Neural cell (in vitro differentiated cells): ENCODE data around the gene SERGEF. TPM values are rescaled to one million over a fixed set of nuclear protein-coding genes. Genes with fewer than 3 reads are reported as not detected.

ENCODE experiments used
- H2AFZ ChIP-seq: fragments of 200-600, 300-800 bp; sonication (generic), shearing (Covaris generic); 2 replicates; pipeline ENCODE4 v1.6.0; 2014; ENCODE audit warnings: low read depth, mild to moderate bottlenecking, antibody characterized with exemption, low read length, moderate library complexity
- H3F3A ChIP-seq: fragments of 200-600 bp; shearing (Covaris generic); 2 replicates; pipeline ENCODE4 v1.6.1; 2016; ENCODE audit warnings: mild to moderate bottlenecking, moderate library complexity, mixed read lengths, antibody characterized with exemption, low read length; ENCODE audit not compliant: insufficient read depth, poor library complexity, severe bottlenecking
- H3K27ac ChIP-seq: fragments of 200-600, 300-800 bp; sonication (generic), shearing (Covaris generic); 2 replicates; pipeline ENCODE4 v1.5.1; 2014; ENCODE audit warnings: mild to moderate bottlenecking, low read length, moderate library complexity
- H3K27me3 ChIP-seq: fragments of 300-800, 200-600 bp; sonication (generic), shearing (Covaris generic); 2 replicates; pipeline ENCODE4 v1.6.0; 2014; ENCODE audit warnings: mild to moderate bottlenecking, low read depth, low read length, moderate library complexity; ENCODE audit not compliant: insufficient read depth
- H3K36me3 ChIP-seq: fragments of 300-800, 200-600 bp; sonication (generic), shearing (Covaris generic); 2 replicates; pipeline ENCODE4 v1.5.1; 2014; ENCODE audit warnings: mild to moderate bottlenecking, antibody characterized with exemption, low read length, moderate library complexity; ENCODE audit not compliant: insufficient read depth
- H3K4me2 ChIP-seq: fragments of 300-800, 200-600 bp; sonication (generic), shearing (Covaris generic); 2 replicates; pipeline ENCODE4 v1.6.0; 2014; ENCODE audit warnings: mild to moderate bottlenecking, low read length
- H3K4me3 ChIP-seq: fragments of 300-800, 200-600 bp; sonication (generic), shearing (Covaris generic); 2 replicates; pipeline ENCODE4 v1.5.1; 2014; ENCODE audit warnings: mild to moderate bottlenecking, low read length, moderate library complexity
- H3K79me2 ChIP-seq: fragments of 200-600 bp; shearing (Covaris generic); replicated peaks from 2 replicates; pipeline ENCODE4 v1.6.0; 2014; ENCODE audit warnings: mild to moderate bottlenecking, low read length, moderate library complexity; ENCODE audit not compliant: insufficient read depth
- H3K9ac ChIP-seq: fragments of 300-800, 200-600 bp; sonication (generic), shearing (Covaris generic); 2 replicates; pipeline ENCODE4 v1.6.1; 2016; ENCODE audit warnings: mild to moderate bottlenecking, low read length, mixed read lengths
- H3K9me2 ChIP-seq: fragments of 200-600 bp; shearing (Covaris generic); 2 replicates; pipeline ENCODE4 v1.6.1; 2016; ENCODE audit warnings: mild to moderate bottlenecking, low read length, mixed read lengths; ENCODE audit not compliant: insufficient read depth
- H3K9me3 ChIP-seq: fragments of 200-600, 300-800 bp; sonication (generic), shearing (Covaris generic); 2 replicates; pipeline ENCODE4 v1.6.1; 2016; ENCODE audit warnings: mild to moderate bottlenecking, mixed run types, low read length, moderate library complexity, mixed read lengths
- H4K20me1 ChIP-seq: fragments of 200-600 bp; shearing (Covaris generic); 2 replicates; pipeline ENCODE4 v1.6.1; 2016; ENCODE audit warnings: mild to moderate bottlenecking, mixed run types; ENCODE audit not compliant: insufficient read depth
- CTCF ChIP-seq: fragments of 450-650 bp; IDR thresholded peaks from 2 replicates; pipeline ENCODE4 v1.5.1; 2014; ENCODE audit warnings: antibody characterized with exemption, mild to moderate bottlenecking, moderate library complexity; ENCODE audit not compliant: poor library complexity, severe bottlenecking
- EP300 ChIP-seq: fragments of 450-650 bp; conservative IDR thresholded peaks from 2 replicates; pipeline ENCODE4 v1.6.1; 2014; ENCODE audit warnings: antibody characterized with exemption, mild to moderate bottlenecking, moderate library complexity; ENCODE audit not compliant: poor library complexity, severe bottlenecking
- EZH2 ChIP-seq: fragments of 200-600, 300-800 bp; shearing (Covaris generic), sonication (generic); IDR thresholded peaks from 2 replicates; pipeline ENCODE4 v1.6.1; 2014; ENCODE audit warnings: antibody characterized with exemption, low read length, borderline replicate concordance, mild to moderate bottlenecking; ENCODE audit not compliant: insufficient read depth, poor library complexity, severe bottlenecking
- MXI1 ChIP-seq: fragments of 450-650 bp; conservative IDR thresholded peaks from 2 replicates; pipeline ENCODE4 v1.6.1; 2014; ENCODE audit warnings: antibody characterized with exemption, mild to moderate bottlenecking; ENCODE audit not compliant: poor library complexity, severe bottlenecking
- POLR2AphosphoS5 ChIP-seq: IDR thresholded peaks from 2 replicates; pipeline ENCODE4 v1.6.1; 2012
- RAD21 ChIP-seq: fragments of 450-650 bp; conservative IDR thresholded peaks from 2 replicates; pipeline ENCODE4 v1.6.1; 2014; ENCODE audit warnings: antibody characterized with exemption, mild to moderate bottlenecking, moderate library complexity
- REST ChIP-seq: IDR thresholded peaks from 2 replicates; pipeline ENCODE4 v1.6.1; 2012; ENCODE audit warnings: borderline replicate concordance
- SMC3 ChIP-seq: fragments of 450-650 bp; conservative IDR thresholded peaks from 2 replicates; pipeline ENCODE4 v1.6.1; 2014; ENCODE audit warnings: antibody characterized with exemption, mild to moderate bottlenecking, moderate library complexity; ENCODE audit not compliant: poor library complexity
- TAF1 ChIP-seq: IDR thresholded peaks from 2 replicates; pipeline ENCODE4 v1.6.1; 2012; ENCODE audit warnings: low read depth
- polyA plus RNA-seq: library from polyadenylated mRNA; depleted of rRNA; stranded (reverse); fragments of >200 nt; gene quantifications from 2 replicates; pipeline ENCODE4 v1.2.3, GENCODE V29; 2014

SERGEF gene
- polyA plus RNA-seq, 1 donor from 2014 or later: 49.6 TPM

- Histone ChIP-seq H3K9me2 (no peaks in the 10 kb centered on the region), H3K4me3 (no peak overlapping the region), H2AFZ (no peak overlapping the region), H3K27me3 (no peaks in the 10 kb centered on the region), H3K9me3 (no peaks in the 10 kb centered on the region), H3F3A (no peaks in the 10 kb centered on the region), H3K4me2 (no peak overlapping the region), H3K27ac (no peak overlapping the region), H3K9ac (no peak overlapping the region), H3K79me2 (no peaks in the 10 kb centered on the region), H3K36me3 (peaks cover 3% of the 10 kb centered on the region), H4K20me1 (no peaks in the 10 kb centered on the region)
- TF ChIP-seq RAD21: no peak
- TF ChIP-seq MXI1: no peak
- TF ChIP-seq REST: no peak
- TF ChIP-seq POLR2AphosphoS5: no peak
- no peak for TF ChIP-seq TAF1
- no peak for TF ChIP-seq CTCF
- no peak for TF ChIP-seq EP300
- TF ChIP-seq SMC3: no peak
- TF ChIP-seq EZH2: no peak
These were observed 61.0 kb downstream of the SERGEF start for GRCh38 chr11:17951685-17952388.

GRCh38 chr11:17950644-17951043 lies 62.2 kb downstream of the SERGEF start:
- Histone ChIP-seq H3K9me2 (no peaks in the 10 kb centered on the region), H3K4me3 (no peak overlapping the region), H3K9ac (no peak overlapping the region), H3K27ac (no peak overlapping the region), H3K36me3 (no peaks in the 10 kb centered on the region), H3K27me3 (no peaks in the 10 kb centered on the region), H3K9me3 (no peaks in the 10 kb centered on the region), H3F3A (no peaks in the 10 kb centered on the region), H2AFZ (no peak overlapping the region), H4K20me1 (no peaks in the 10 kb centered on the region), H3K4me2 (no peak overlapping the region), H3K79me2 (no peaks in the 10 kb centered on the region)
- TF ChIP-seq SMC3: no peak
- no peak for TF ChIP-seq MXI1
- no peak for TF ChIP-seq CTCF
- TF ChIP-seq EP300: no peak
- TF ChIP-seq EZH2: no peak
- no peak for TF ChIP-seq POLR2AphosphoS5
- TF ChIP-seq TAF1: no peak
- TF ChIP-seq RAD21: no peak
- TF ChIP-seq REST: no peak
